Loucy (cell line): ENCODE measurements around the gene HIRA.

ENCODE experiments used
- CTCF ChIP-seq: fragments of 200-600 bp; sonication (generic); conservative IDR thresholded peaks from 2 replicates; pipeline ENCODE4 v1.5.1; 2014; ENCODE audit warnings: mild to moderate bottlenecking, antibody characterized with exemption, low read length
- EZH2phosphoT487 ChIP-seq: fragments of 200-600 bp; IDR thresholded peaks from 2 replicates; pipeline ENCODE4 v1.6.1; 2018; ENCODE audit warnings: antibody characterized with exemption, mild to moderate bottlenecking, moderate library complexity, borderline replicate concordance

DNA sequence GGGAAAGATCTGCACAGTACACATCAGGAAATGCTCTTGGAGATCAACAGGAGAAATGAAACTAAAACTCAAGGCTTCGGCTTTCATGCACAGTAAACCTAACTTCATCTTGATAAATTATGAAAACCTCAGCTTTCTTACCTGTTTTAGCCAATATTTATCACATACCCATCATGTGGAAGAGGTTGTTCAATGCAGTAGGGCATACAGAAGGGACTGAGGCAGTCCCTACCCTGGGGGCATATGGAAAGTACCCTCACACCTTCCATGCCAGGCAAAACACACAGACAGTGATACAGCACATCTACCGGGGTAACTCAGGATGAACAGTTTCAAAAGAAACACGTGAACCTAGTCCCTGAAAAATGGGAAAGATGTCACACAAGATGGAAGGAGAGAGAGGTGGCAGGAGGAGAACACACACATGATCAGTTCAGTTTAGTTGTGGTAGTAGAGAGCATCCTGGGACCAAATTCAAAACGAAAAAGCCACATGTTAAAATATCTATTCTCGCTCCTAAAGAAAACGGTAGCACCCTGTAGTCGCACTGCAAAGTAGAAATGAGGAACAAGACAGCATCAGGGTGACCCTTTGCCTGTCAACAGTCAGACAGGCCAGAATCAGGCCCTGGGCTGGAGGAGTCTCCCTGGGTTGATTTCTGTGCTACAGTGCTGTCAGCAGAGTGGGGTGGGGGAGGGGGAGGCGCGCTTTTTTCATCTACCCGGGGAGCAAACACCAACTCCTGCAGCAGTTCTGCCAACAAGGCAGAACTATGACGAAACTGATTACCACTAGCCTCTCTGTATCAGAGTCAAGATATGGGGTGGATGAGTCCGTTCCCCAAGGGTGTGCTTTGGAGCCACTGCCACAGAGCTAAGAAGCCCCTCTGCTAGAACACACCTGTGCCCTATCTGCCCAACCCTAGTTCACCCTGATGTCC lies 1.3 kb downstream of the HIRA start:
- no peak for TF ChIP-seq CTCF
- no peak for TF ChIP-seq EZH2phosphoT487
